Mucosa of rectum (tissue), 2 donors: ENCODE data around the gene SLC4A1AP.

ENCODE experiments used
- H3K27ac ChIP-seq, 2 donors: one replicate each; pipeline ENCODE4 v1.7.0; 2013; ENCODE audit warnings: inconsistent platforms in 2 of 2, low read depth in 2 of 2, low read length in 2 of 2
- H3K27me3 ChIP-seq, 2 donors: one replicate each; pipeline ENCODE4 v1.7.0; 2013; ENCODE audit warnings: low read length in 2 of 2; ENCODE audit not compliant: control insufficient read depth in 2 of 2, insufficient read depth in 2 of 2
- H3K36me3 ChIP-seq, 2 donors: one replicate each; pipeline ENCODE4 v1.7.0; 2013; ENCODE audit warnings: low read length in 2 of 2; ENCODE audit not compliant: control insufficient read depth in 2 of 2, insufficient read depth in 2 of 2
- H3K4me1 ChIP-seq, 2 donors: one replicate each; pipeline ENCODE4 v1.7.0; 2013; ENCODE audit warnings: low read length in 2 of 2, mild to moderate bottlenecking in 1 of 2; ENCODE audit not compliant: control insufficient read depth in 2 of 2, insufficient read depth in 2 of 2
- H3K4me3 ChIP-seq, 2 donors: one replicate each; pipeline ENCODE4 v1.7.0; 2013; ENCODE audit warnings: low read length in 2 of 2
- H3K9ac ChIP-seq, 2 donors: one replicate each; pipeline ENCODE4 v1.7.0; 2013; ENCODE audit warnings: low read length in 2 of 2, low read depth in 1 of 2, mild to moderate bottlenecking in 1 of 2
- H3K9me3 ChIP-seq, 2 donors: one replicate each; pipeline ENCODE4 v1.7.0; 2013; ENCODE audit warnings: low read length in 2 of 2; ENCODE audit not compliant: control insufficient read depth in 2 of 2
- donor health status: healthy.
- donor health status: Normal muscosa, but diverticular disease.

Gene SLC4A1AP

GRCh38 chr2:27651056-27651455, 12.6 kb upstream of the SLC4A1AP start:
- Histone ChIP-seq H3K4me1 (no peaks in the 10 kb centered on the region), H3K4me3 (no peak overlapping the region), H3K27me3 (no peaks in the 10 kb centered on the region), H3K9me3 (no peaks in the 10 kb centered on the region), H3K9ac (no peak overlapping the region), H3K27ac (no peak overlapping the region), H3K36me3 (peaks cover 70 to 81% of the 10 kb centered on the region in 2 donors)

- no peak overlapping the region for H3K27ac ChIP-seq
- no peaks in the 10 kb centered on the region for H3K4me1 ChIP-seq
- H3K4me3 ChIP-seq: no peak overlapping the region
- H3K27me3 ChIP-seq: no peaks in the 10 kb centered on the region
- peaks cover 74 to 85% of the 10 kb centered on the region in 2 donors for H3K36me3 ChIP-seq
- no peaks in the 10 kb centered on the region for H3K9me3 ChIP-seq
- H3K9ac ChIP-seq: no peak overlapping the region
Measured at GRCh38 chr2:27652341-27652740, 11.3 kb upstream of the SLC4A1AP start.

GRCh38 chr2:27652790-27653189, 10.9 kb upstream of the SLC4A1AP start:
- Histone ChIP-seq H3K4me3 (no peak overlapping the region), H3K9ac (no peak overlapping the region), H3K9me3 (no peaks in the 10 kb centered on the region), H3K36me3 (peaks cover 74 to 85% of the 10 kb centered on the region in 2 donors), H3K27ac (no peak overlapping the region), H3K4me1 (no peaks in the 10 kb centered on the region), H3K27me3 (no peaks in the 10 kb centered on the region)

GRCh38 chr2:27653397-27653796, 10.3 kb upstream of the SLC4A1AP start:
- Histone ChIP-seq H3K9ac (no peak overlapping the region), H3K4me3 (no peak overlapping the region), H3K27ac (no peak overlapping the region), H3K27me3 (no peaks in the 10 kb centered on the region), H3K36me3 (peaks cover 72 to 79% of the 10 kb centered on the region in 2 donors), H3K9me3 (no peaks in the 10 kb centered on the region), H3K4me1 (no peaks in the 10 kb centered on the region)

- H3K36me3 ChIP-seq: peaks cover 66 to 82% of the 10 kb centered on the region in 2 donors
- no peak overlapping the region for H3K27ac ChIP-seq
- H3K9me3 ChIP-seq: no peaks in the 10 kb centered on the region
- H3K4me3 ChIP-seq: no peak overlapping the region
- no peak overlapping the region for H3K9ac ChIP-seq
- no peaks in the 10 kb centered on the region for H3K4me1 ChIP-seq
- no peaks in the 10 kb centered on the region for H3K27me3 ChIP-seq
Measured at GRCh38 chr2:27655155-27655951, 8.3 kb upstream of the SLC4A1AP start.

GRCh38 chr2:27661371-27661770, 2.3 kb upstream of the SLC4A1AP start:
- no peaks in the 10 kb centered on the region for H3K9me3 ChIP-seq
- peaks cover 34 to 44% of the 10 kb centered on the region in 2 donors for H3K36me3 ChIP-seq
- no peak overlapping the region for H3K9ac ChIP-seq
- H3K4me3 ChIP-seq: no peak overlapping the region
- H3K27me3 ChIP-seq: no peaks in the 10 kb centered on the region
- no peak overlapping the region for H3K27ac ChIP-seq
- H3K4me1 ChIP-seq: peaks cover 15 to 19% of the 10 kb centered on the region in 2 donors

GRCh38 chr2:27664154-27664574, 475 bp downstream of the SLC4A1AP start:
- H3K36me3 ChIP-seq: peaks cover 33 to 39% of the 10 kb centered on the region in 2 donors
- no peaks in the 10 kb centered on the region for H3K27me3 ChIP-seq
- H3K4me1 ChIP-seq: peaks cover 15 to 19% of the 10 kb centered on the region in 2 donors
- H3K9me3 ChIP-seq: no peaks in the 10 kb centered on the region
- peak overlapping the region; percentile 78 to 96 for H3K9ac ChIP-seq
- H3K27ac ChIP-seq: peak overlapping the region in 1 of 2 donors; percentile 93
- peak overlapping the region; percentile 87 to 100 for H3K4me3 ChIP-seq

GRCh38 chr2:27664622-27665363, 1.1 kb downstream of the SLC4A1AP start:
- H3K27ac ChIP-seq: no peak overlapping the region

GRCh38 chr2:27667446-27667845, 3.8 kb downstream of the SLC4A1AP start:
- H3K4me1 ChIP-seq: peaks cover 14 to 17% of the 10 kb centered on the region in 2 donors
- H3K27me3 ChIP-seq: no peaks in the 10 kb centered on the region
- H3K36me3 ChIP-seq: peaks cover 19 to 31% of the 10 kb centered on the region in 2 donors
- no peak overlapping the region for H3K9ac ChIP-seq
- no peak overlapping the region for H3K27ac ChIP-seq
- H3K9me3 ChIP-seq: no peaks in the 10 kb centered on the region
- no peak overlapping the region for H3K4me3 ChIP-seq

More at GRCh38 chr2:27664622-27665363, 1.1 kb downstream of the SLC4A1AP start:
- no peaks in the 10 kb centered on the region for H3K9me3 ChIP-seq
- H3K36me3 ChIP-seq: peaks cover 33 to 39% of the 10 kb centered on the region in 2 donors
- peaks cover 15 to 19% of the 10 kb centered on the region in 2 donors for H3K4me1 ChIP-seq
- H3K9ac ChIP-seq: peak overlapping the region in 1 of 2 donors; percentile 78
- no peaks in the 10 kb centered on the region for H3K27me3 ChIP-seq
- H3K4me3 ChIP-seq: peak overlapping the region; percentile 87 to 100

- no peaks in the 10 kb centered on the region for H3K27me3 ChIP-seq
- H3K4me3 ChIP-seq: no peak overlapping the region
- H3K27ac ChIP-seq: no peak overlapping the region
- H3K36me3 ChIP-seq: peaks cover 43 to 52% of the 10 kb centered on the region in 2 donors
- no peaks in the 10 kb centered on the region for H3K4me1 ChIP-seq
- H3K9me3 ChIP-seq: no peaks in the 10 kb centered on the region
- H3K9ac ChIP-seq: no peak overlapping the region
Measured at GRCh38 chr2:27671235-27671634, 7.5 kb downstream of the SLC4A1AP start.
